GM12872 (cell line): Measurements from ENCODE around the gene ALK.

Source experiments
- CTCF ChIP-seq: IDR thresholded peaks from 3 replicates; pipeline ENCODE4 v1.5.1; 2011; ENCODE audit warnings: low read depth, mild to moderate bottlenecking, low read length, moderate library complexity; ENCODE audit not compliant: insufficient read depth

ALK gene

GRCh38 chr2:29154610-29155009 lies 766.8 kb downstream of the ALK start:
- no peak for TF ChIP-seq CTCF

GRCh38 chr2:29147963-29148362 lies 773.4 kb downstream of the ALK start:
- TF ChIP-seq CTCF, result no peak

GRCh38 chr2:29146197-29146596 lies 775.2 kb downstream of the ALK start:
- no peak for TF ChIP-seq CTCF

GRCh38 chr2:29143657-29144056 lies 777.7 kb downstream of the ALK start:
- TF ChIP-seq CTCF, result no peak
